Measurements from ENCODE around the gene PPP1R11. TPM values are rescaled to one million over a fixed set of nuclear protein-coding genes. Genes with fewer than 3 reads are reported as not detected.

PPP1R11 gene
- total and polyA plus RNA-seq, 2 experiments from 2014 or later = 19.6 to 26.6 TPM

DNA sequence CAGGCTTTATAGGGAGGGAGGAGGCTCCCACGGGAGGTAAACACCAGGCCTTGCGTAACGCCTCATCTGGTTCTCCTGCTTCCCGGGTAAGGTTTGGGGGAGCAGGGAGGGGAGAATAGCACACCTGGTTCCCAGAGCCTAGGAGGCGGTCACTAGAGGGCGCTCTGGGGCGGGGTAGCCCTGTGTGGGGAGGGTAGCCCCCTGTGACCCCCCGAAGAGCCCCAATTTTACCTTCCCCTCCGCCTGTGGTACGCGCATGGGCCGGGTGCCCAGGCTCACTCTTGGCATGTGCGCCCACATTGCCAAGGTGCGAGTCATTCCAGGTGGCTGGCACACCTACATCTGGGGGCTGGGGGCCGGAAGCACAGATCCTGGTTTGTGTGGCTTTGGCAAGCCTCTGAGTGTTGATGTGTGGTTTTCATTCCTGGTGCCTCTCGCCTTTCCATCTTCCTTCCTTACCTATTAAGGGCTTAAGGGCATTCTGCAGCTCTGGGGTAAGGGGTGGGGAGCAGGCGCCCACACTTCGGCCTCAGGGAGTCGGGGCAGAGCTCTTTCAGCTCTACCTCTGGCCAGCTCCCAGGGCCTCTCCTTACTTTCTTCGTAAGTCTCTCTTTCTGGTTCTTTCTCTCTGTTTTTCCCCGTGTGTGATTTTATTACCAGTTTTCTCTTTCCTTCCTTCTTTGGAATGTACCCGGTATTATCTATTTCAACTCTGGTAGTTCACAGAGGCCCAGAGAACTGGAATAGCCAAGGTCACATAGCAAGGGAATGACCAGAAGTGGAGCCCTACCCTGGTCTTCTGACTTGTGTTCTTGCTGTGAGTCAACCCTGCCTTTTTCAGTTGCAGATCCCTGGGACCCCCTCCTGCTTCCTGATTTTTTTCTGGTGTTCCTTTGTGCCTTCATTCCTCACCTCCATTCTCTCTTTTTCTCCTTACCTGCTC is 9.1 kb downstream of the PPP1R11 start:
- Histone ChIP-seq H3F3A (replicated peaks; ENCODE audit: low read depth) (0 out of 2 replicates have a peak, but pooled peaks cover 5% of the 10 kb centered on the region), H3K4me1 (ENCODE audit: insufficient read depth) (peaks cover 23% of the 10 kb centered on the region), H3K79me2 (replicated peaks; ENCODE audit: insufficient read depth) (no peaks in the 10 kb centered on the region), H4K20me1 (replicated peaks; ENCODE audit: insufficient read depth) (peaks cover 6% of the 10 kb centered on the region; the same call in 1 of the 2 replicates), H3K36me3 (ENCODE audit: insufficient read depth) (no peaks in the 10 kb centered on the region), H3K9me2 (ENCODE audit: insufficient read depth) (peaks cover 2% of the 10 kb centered on the region; the same call in 1 of the 2 replicates), H3K4me3 (peak overlapping the region; percentile 79), H3K27ac (ENCODE audit: low read depth) (no peak overlapping the region), H3K27me3 (ENCODE audit: insufficient read depth) (peaks cover 92% of the 10 kb centered on the region), H3K4me2 (peak overlapping the region; percentile 99), H2AFZ (peak overlapping the region; percentile 100)
- H3K27me3 Mint-ChIP-seq (ENCODE audit: insufficient read depth, low read depth, poor library complexity) = peaks cover 57% of the 10 kb centered on the region
- H3K36me3 Mint-ChIP-seq (ENCODE audit: low read depth) = no peaks in the 10 kb centered on the region; the same call in 2 of the 3 replicates
- peak overlapping the region; percentile 87 for H3K4me3 Mint-ChIP-seq
- H3K4me1 Mint-ChIP-seq = peaks cover 25% of the 10 kb centered on the region
- ATAC-seq (peak; percentile 70), DNase-seq (ENCODE audit: low spot score) (peak; percentile 80)
- peaks cover 2% of the 10 kb centered on the region; the same call in 2 of the 3 replicates for H3K9me3 Mint-ChIP-seq
- no peak for TF ChIP-seq ZNF331 (CRISPR knock-in tag; IDR thresholded peaks at IDR 0.05; ENCODE audit: low read depth)
- no peak for TF ChIP-seq STAT1 (IDR thresholded peaks at IDR 0.05; ENCODE audit: unreplicated experiment)
- peak; percentile 90 for TF ChIP-seq EZH2 (IDR thresholded peaks at IDR 0.05; ENCODE audit: low read depth, unreplicated experiment)
- TF ChIP-seq, protein P1, sequence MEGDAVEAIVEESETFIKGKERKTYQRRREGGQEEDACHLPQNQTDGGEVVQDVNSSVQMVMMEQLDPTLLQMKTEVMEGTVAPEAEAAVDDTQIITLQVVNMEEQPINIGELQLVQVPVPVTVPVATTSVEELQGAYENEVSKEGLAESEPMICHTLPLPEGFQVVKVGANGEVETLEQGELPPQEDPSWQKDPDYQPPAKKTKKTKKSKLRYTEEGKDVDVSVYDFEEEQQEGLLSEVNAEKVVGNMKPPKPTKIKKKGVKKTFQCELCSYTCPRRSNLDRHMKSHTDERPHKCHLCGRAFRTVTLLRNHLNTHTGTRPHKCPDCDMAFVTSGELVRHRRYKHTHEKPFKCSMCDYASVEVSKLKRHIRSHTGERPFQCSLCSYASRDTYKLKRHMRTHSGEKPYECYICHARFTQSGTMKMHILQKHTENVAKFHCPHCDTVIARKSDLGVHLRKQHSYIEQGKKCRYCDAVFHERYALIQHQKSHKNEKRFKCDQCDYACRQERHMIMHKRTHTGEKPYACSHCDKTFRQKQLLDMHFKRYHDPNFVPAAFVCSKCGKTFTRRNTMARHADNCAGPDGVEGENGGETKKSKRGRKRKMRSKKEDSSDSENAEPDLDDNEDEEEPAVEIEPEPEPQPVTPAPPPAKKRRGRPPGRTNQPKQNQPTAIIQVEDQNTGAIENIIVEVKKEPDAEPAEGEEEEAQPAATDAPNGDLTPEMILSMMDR (conservative IDR thresholded peaks at IDR 0.05; ENCODE audit: low read depth in 2 of 2) = peak; percentile 83 to 85
- TF ChIP-seq, protein P2, sequence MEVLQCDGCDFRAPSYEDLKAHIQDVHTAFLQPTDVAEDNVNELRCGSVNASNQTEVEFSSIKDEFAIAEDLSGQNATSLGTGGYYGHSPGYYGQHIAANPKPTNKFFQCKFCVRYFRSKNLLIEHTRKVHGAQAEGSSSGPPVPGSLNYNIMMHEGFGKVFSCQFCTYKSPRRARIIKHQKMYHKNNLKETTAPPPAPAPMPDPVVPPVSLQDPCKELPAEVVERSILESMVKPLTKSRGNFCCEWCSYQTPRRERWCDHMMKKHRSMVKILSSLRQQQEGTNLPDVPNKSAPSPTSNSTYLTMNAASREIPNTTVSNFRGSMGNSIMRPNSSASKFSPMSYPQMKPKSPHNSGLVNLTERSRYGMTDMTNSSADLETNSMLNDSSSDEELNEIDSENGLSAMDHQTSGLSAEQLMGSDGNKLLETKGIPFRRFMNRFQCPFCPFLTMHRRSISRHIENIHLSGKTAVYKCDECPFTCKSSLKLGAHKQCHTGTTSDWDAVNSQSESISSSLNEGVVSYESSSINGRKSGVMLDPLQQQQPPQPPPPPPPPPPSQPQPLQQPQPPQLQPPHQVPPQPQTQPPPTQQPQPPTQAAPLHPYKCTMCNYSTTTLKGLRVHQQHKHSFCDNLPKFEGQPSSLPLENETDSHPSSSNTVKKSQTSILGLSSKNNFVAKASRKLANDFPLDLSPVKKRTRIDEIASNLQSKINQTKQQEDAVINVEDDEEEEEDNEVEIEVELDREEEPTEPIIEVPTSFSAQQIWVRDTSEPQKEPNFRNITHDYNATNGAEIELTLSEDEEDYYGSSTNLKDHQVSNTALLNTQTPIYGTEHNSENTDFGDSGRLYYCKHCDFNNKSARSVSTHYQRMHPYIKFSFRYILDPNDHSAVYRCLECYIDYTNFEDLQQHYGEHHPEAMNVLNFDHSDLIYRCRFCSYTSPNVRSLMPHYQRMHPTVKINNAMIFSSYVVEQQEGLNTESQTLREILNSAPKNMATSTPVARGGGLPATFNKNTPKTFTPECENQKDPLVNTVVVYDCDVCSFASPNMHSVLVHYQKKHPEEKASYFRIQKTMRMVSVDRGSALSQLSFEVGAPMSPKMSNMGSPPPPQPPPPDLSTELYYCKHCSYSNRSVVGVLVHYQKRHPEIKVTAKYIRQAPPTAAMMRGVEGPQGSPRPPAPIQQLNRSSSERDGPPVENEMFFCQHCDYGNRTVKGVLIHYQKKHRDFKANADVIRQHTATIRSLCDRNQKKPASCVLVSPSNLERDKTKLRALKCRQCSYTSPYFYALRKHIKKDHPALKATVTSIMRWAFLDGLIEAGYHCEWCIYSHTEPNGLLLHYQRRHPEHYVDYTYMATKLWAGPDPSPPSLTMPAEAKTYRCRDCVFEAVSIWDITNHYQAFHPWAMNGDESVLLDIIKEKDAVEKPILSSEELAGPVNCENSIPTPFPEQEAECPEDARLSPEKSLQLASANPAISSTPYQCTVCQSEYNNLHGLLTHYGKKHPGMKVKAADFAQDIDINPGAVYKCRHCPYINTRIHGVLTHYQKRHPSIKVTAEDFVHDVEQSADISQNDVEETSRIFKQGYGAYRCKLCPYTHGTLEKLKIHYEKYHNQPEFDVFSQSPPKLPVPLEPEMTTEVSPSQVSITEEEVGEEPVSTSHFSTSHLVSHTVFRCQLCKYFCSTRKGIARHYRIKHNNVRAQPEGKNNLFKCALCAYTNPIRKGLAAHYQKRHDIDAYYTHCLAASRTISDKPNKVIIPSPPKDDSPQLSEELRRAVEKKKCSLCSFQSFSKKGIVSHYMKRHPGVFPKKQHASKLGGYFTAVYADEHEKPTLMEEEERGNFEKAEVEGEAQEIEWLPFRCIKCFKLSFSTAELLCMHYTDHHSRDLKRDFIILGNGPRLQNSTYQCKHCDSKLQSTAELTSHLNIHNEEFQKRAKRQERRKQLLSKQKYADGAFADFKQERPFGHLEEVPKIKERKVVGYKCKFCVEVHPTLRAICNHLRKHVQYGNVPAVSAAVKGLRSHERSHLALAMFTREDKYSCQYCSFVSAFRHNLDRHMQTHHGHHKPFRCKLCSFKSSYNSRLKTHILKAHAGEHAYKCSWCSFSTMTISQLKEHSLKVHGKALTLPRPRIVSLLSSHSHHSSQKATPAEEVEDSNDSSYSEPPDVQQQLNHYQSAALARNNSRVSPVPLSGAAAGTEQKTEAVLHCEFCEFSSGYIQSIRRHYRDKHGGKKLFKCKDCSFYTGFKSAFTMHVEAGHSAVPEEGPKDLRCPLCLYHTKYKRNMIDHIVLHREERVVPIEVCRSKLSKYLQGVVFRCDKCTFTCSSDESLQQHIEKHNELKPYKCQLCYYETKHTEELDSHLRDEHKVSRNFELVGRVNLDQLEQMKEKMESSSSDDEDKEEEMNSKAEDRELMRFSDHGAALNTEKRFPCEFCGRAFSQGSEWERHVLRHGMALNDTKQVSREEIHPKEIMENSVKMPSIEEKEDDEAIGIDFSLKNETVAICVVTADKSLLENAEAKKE (CRISPR knock-in tag; IDR thresholded peaks at IDR 0.05) = no peak
- no peak overlapping the region for H3K27ac Mint-ChIP-seq
